Hematopoietic multipotent progenitor cell treated with erythropoietin and hydrocortisone succinate and interleukin-3 and kit ligand, for 17 days (in vitro differentiated cells): ENCODE measurements around the gene MIEF2.

ENCODE experiments used
- DNase-seq: peaks from one replicate; pipeline ENCODE4 v3.0.0-alpha.2; 2015; ENCODE audit warnings: low spot score

The MIEF2 gene

DNA sequence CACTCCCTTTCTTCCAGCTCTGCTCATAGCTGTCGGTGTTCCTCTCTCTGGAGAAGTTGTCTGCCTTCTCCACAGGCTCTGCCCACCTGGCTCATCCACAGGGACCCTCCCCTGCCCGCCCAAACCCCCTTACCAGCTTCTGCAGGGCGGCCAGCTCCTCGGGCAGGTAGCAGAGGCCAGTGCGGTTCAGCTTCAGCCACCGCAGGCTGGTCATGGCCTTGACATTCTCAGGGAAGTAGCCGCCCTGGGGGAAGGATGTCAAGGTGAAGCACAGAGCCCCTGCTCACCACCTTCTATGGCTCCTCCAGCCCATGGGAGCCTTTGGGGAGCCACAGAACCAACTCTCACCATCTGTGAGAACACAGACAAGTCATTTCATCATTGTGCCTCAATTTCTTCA, 3.7 kb upstream of the MIEF2 start:
- no peak for DNase-seq

DNA sequence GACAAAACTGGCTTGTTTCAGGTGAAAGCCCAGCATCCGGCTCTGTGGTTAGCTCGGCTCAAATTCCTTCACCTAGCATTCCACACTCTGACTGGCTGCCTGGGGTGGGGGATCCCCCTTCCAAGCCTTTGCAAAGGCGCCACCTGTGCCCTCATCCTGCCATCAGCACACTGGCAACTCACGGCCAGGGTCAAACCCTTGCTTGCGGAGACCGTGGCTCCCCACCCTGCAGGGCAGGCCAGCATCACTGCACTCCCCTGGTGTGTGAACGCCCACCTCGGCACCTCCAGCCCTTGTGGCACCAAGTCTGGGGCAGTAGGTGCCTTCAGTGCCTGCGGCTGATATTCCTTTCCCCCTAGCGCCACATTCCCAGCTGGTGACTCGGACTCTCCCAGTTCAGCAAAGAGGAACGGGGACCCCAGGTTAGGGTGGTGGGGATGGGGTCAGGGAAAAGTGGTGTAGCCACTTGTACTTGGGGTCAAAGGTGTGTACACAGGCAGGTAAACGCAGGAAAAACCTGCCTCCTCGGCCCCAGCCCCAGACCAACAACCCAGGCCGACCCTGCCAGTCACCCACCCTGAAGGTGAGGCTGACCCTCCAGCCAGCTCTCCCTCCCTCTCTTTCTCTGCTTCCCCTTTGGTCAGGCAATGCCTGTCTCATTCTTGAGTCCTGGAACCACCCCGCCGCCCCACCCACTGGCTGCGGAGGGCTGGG, 3.0 kb upstream of the MIEF2 start:
- no peak for DNase-seq

DNA sequence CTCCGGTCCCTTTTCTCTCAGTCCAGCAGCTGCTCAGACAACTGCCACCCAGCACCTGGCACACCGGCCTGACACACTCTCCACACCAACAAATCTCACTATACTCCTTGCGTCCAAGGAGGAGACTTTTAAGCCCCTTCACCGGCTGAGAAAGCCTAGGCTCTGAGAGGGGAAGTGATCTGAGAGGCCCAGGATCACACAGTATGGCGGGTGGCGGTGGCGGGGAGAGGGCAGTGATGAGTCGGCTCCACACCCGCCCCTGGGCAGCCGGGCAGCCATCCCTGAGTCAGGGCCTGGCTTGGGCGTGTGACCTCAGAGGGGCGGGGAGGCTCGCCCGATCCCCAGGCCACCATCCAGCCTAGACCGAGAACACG, 2.5 kb upstream of the MIEF2 start:
- peak; percentile 78 for DNase-seq

DNA sequence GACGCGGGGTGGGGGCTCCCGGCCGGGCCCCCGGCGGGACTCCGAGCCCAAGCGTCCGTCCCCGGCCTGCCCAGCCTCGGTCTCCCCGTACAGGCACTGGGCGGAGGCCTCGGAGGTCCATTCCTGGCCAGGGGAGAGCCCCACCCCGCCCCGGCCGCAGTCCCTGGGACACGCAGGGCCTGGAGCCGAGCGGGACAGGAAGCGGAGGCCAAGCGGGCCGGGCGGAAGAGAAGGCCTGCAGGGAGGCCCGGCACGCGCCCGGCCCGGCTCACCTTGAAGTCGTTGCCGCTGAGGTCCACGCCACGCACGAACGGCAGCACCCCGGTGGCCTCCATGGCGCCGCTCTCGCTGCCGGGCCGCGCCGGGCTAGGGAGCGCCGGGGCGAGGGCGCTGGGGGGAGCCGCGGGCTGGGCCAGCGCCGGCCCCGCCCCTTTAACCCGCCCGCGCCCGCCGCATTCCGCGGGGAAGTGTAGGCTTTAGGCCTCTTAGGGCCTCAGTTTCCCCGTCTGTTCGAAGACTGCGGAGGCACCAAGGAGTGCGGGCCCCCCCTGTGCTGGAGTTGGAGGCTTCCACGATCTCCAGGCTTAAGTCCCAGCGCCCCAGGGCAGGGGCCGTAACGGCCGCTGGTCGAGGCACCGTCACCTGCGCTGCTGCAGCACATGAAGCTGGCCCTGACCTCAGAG, 2.0 kb upstream of the MIEF2 start, which contains the start of gene FLII:
TSS of gene FLII (minus strand) at position 383 of the 683 bp plus-strand sequence. CDS start at position 335, 48 bp downstream.
- DNase-seq: peak; percentile 74

DNA sequence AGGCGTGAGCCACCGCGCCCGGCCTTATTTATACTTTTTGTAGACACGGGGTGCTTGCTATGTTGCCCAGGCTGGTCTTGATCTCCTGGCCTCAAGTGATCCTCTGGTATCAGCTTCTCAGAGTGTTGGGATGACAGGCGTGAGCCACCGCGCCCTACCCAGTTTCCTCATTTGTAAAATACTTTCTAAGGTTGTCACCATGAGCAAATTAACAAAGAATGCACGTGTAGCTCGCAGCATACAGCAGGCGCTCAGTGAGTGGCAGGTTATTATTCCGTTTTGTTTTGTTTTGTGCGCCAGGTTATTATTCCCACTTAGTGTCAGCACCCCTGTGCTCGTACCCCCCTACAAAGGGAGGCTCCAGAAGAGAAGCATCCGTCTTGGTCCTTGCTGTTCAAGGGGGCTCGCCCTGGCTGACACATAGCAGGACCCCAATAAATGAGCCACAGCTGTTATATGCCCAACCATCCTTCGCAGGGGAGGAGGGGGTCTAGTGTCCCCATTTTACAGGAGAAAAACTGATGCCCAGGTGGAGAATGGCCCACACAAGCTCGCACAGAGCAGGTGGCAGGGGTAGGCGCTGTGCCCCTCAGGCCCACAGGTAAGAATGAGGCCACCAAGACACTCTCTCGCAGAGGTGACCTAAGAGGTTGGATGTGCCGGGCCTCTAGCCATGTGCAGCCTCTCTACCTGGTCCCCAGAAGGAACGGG, 686 bp upstream of the MIEF2 start:
- DNase-seq: no peak

DNA sequence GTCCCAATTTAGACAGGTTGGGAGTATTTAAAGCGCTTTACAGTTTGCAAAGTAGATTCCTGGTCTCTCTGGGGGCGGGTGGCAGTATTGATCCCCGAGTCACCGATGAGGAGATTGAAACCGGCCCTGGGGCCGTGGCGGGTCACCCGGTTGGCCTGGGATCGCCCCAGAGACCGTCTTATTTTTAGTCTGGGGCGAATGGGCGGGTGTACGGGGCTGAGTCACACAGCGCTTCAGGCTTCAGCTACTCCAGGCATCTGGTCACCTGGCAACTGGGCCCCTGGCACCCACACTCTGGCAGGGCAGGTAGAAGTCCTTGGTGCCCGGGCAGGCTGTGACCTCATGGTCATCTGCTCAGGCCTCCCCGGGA, 669 bp downstream of the MIEF2 start:
- peak; percentile 45 for DNase-seq

DNA sequence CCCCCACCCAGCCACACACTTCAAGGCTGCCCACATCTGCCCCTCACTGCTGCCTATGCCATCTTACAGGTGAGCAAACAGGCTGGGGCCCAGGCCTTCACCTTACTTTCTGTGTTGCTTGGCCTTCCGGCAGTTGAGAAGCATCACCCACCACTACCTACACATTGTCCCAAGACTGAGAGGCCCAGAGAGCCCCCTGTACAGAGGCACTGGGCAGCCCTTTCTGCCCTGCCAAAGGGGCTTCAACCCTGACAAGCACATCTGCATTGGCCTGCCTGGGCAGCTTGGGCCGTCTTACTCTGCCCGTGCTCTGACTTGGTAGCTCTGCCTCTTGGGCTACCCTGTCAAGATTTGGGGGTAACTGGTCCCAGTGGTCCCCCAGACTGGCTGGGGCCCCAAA, 1.2 kb downstream of the MIEF2 start:
- no peak for DNase-seq

DNA sequence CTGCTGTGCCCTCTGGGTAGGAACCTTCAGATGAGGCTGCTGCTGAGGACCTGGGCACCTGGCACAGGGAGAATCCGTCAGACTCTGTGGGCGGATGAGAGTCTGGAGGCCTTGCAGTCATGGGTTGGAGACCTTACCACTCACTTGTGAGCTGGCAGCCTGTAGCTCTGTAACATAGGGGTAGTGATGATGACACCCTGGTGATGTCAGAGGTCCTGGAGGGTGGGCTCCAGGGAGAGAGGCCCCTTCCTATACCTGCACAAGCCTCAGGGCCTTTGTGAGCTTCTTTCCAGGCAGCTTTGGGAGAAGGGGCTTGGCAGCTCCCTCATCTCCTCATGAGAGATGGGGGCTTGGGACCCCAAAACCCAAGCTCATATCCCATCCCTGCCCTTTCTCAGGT, 1.6 kb downstream of the MIEF2 start:
- no peak for DNase-seq

DNA sequence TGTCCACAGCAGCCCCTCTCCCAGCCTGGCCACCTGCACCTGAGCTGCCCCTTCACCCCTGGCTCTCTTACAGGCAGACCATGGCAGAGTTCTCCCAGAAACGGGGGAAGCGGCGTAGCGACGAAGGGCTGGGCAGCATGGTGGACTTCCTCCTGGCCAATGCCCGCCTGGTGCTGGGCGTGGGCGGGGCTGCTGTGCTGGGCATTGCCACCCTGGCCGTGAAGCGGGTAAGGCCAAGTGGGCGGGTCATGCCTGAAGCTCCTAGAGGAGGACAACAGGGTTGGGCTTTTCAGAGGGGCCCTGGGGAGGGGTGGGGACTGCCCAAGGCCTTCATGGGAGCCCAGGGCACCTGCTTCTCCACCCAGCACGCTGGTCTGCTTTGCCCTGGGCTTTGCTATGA, 2.2 kb downstream of the MIEF2 start:
- no peak for DNase-seq

DNA sequence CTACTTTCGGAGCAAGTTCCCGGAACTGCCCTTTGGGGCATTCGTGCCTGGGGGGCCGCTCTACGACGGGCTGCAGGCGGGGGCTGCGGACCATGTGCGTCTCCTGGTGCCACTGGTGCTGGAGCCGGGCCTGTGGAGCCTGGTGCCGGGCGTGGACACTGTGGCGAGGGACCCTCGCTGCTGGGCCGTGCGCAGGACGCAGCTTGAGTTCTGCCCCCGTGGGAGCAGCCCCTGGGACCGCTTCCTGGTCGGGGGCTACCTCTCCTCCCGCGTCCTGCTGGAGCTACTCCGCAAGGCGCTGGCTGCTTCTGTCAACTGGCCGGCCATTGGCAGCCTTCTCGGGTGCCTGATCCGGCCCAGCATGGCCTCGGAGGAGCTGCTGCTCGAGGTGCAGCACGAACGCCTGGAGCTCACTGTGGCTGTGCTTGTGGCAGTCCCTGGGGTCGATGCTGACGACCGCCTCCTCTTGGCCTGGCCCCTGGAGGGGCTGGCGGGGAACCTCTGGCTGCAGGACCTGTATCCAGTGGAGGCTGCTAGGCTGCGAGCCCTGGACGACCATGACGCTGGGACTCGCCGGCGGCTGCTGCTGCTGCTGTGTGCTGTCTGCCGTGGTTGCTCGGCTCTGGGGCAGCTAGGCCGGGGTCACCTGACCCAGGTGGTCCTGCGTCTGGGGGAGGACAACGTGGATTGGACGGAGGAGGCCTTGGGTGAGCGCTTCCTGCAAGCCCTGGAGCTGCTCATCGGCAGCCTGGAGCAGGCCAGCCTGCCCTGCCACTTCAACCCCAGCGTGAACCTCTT, 3.6 kb downstream of the MIEF2 start:
- DNase-seq: no peak

DNA sequence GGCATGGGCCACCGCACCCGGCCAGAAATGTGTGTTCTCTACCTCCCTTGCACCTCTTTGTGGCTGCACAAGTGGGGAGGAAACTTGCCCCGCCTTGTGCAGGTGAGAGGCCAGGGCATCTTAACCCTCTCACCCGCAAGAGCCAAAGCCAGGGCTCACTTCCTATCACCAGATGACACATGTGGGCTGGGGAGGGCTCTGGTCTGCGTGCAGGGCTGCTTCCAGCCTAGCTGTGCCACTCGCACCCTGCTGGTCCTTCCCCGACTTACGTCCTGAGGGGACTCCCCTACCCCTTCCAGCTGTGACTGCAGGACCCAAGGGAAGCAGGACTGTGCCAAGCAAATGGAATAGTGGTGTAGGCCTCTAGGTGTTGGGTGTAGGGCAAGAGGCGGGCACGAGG, 6.9 kb downstream of the MIEF2 start:
- no peak for DNase-seq

DNA sequence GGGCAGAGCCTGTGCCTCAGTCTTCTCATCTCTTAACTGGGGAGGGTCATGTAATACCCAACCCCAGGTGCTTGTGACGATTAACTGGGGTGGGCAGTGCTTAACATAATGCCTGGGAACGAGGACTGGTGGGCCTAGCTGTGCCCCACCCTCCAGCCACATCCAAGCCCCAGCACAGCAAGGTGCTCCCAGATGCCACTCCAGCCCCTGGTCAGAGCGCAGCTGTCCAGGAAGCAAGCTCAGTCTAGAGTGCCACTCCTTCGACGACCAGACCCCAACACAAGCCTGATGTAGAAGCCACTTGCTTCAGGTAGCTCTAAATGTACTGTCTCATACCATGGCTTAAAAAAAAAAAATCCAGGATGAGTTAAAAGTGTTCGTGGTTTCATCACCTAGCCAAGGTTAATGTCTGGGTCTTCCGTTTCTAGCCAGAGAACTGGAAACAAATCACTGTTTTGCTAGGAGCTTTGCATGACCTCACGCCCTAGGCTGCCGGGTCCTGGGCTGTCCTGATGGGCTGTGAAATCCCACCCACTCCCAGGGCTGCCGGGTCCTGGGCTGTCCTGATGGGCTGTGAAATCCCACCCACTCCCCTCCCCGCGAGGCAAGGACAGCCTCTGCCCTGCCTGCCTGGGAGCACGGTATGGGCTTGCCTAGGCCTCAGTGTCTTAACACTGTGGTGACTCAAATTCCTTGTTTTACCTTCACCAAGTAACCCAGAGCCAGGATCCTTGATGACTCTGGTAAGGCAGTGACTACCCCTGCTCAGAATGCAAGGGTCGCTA, 7.7 kb downstream of the MIEF2 start:
- no peak for DNase-seq

DNA sequence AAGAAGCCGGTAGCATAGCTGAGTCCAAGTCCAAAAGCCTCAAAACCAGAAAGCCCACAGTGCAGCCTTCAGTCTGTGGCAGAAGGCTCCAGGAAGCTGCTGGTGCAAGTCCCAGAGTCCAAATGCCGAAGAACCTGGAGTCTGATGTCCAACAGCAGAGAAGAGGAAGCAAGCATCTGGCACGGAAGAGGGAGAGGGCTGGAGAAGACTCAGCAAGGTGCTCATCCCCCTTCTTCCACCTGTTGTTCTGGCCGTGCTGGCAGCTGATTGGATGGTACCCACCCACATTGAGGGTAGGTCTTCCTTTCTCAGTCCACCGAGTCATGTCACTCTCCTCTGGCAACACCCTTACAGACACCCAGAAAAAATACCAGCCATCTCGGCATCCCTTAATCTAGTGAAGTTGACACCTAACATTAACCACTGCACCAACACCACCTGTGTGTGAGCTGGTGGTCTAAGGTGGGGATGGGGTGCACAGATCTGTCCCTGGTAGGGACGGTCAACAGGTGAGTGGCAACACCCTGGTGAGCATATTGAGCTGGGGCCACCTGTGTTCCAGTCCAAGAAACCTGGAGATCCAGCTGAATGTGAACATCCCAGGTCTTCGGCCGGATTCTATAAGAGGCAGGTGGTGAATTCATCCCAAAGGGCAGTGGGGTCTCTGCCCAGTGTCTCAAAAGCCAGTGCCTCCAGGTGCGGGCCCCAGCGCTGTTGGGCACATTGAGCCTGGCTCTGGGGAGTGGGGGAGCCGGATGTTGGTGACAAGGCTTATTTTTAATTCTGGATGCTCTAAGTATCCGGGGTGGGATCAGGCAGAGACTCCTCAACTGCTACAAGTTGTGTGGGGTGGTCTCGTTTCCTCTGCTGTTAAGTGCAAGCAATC, 9.8 kb downstream of the MIEF2 start:
- no peak for DNase-seq

DNA sequence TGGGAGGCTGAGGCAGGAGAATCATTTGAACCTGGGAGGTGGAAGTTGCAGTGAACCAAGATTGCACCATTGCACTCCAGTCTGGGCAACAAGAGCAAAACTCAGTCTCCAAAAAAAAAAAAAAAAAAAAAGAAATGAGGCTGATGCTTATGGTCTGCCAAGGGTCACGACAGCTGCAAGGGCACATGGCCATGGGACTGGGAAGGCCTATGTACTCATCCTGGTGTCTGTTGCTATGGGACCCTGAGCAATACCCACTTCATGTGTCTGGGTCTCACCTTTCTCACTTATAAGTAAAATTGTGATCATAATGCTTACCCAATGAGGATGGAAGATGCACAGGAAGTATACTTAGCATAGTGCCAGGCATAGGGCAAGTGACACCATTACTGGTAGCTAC, 16.6 kb downstream of the MIEF2 start:
- no peak for DNase-seq

DNA sequence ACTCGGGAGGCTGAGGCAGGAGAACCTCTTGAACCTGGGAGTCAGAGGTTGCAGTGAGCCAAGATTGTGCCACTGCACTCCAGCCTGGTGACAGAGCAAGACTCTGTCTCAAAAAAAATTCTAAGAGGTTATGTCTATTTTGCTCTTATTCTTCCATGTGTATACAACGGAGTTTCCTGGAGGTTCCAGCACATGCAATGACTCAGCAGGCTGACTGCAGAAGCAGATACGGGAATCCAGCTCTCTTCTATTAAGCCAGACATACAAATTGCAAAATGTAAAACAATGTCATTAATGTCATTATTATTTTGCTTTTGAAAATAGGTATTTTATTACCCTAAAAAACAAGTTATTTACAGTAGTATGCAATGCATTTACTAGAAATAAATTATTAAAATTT, 18.4 kb downstream of the MIEF2 start:
- no peak for DNase-seq

DNA sequence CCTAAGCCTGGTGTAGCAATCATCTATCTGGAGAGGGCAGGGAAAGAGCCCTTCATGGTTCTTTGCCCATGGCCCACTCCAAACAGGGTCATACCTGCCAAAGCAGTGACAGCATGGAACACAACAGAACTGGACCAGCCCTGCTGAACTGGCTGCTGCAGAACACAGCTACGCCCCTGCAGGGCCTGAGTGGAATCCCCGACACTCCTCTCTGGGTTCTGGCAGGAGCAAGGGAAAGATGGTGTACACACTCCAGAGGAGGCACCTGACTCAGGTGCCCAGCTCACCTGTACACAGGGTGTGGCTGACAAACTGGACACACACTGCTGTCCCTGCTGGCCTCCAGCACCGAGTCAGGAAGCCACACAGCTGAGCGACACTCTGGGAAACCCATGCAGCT, 19.8 kb downstream of the MIEF2 start:
- no peak for DNase-seq

DNA sequence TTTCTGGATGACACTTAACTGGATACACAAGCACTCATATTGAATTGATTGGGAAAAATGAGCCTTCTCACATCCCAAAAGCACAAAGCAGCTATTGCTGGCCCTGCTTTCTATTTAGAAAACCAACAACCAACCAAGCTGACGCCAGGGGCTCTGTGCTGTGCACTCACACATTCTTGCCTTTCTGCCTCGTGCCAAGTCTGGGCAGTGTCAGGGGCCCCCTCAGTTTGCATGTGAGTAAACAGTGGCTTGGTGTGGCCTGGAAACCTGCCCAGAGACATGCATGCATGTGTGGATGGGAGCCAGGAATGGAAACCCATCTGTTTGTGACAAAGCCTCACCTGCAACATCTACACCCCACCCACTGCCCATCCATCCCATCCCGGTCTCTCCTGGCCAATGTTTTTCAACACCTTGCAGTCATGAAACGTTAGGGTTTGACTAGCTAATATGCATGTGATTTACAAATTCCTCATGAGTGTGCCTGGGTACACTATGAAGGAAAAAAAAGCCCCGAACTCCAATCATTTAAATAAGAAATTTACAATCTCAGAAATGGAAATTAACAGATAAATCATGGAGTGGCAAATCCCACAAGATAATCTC, 20.4 kb downstream of the MIEF2 start:
- DNase-seq: no peak

DNA sequence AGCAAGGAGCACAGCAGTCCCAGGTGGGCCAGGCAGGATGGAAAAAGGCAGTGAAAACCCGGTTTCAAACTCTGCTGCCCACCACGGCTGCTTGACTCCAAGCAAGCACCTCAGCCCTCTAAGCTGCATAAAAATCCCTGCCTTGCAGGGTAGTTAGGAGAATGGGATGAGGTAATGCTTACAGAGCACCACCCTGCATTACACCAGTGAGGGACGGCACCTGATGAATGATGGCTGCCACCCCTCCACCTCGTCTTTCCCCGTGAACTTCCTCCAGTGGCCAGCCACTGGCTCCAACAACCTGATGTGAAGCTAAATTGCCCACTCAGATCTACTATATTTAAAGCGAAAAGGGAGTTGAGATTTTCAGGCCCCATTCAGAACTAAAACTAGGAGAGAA, 21.3 kb downstream of the MIEF2 start:
- DNase-seq: no peak

DNA sequence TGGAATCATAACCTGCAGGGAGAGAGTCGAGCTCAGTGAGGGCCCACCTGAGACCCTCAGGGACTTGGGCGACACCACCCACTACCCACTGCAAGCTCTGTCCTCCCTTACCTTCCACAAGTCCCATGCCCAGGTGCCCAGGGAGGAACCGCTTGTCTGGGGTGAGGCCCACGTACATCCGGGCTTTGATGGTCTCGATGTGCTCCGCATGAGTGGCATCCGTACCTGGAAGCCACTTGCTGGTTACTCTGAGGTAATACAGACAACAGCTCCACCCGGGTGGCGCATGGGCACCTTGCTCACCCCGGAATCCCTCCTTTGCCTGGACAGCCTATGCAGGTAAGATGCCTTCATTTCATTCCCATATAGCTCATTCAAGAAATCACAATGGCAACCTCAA, 24.8 kb downstream of the MIEF2 start:
- no peak for DNase-seq
